ENCODE measurements around the gene CSF3R. TPM values are rescaled to one million over a fixed set of nuclear protein-coding genes. Genes with fewer than 3 reads are reported as not detected.

CSF3R gene
- total RNA-seq, result 2.5 to 4.0 TPM (median 2.8 TPM) in 3 replicates

- no peak for DNase-seq (ENCODE audit: low spot score in 2 of 2, unreplicated experiment in 2 of 2)
Measured at GRCh38 chr1:36482724-36483388, at the start of gene CSF3R. CSF3R (minus strand) TSS chr1:36482913; CDS start chr1:36479496, 3,417 bp downstream.

GRCh38 chr1:36531833-36532232, 49.1 kb upstream of the CSF3R start:
- no peak for TF ChIP-seq CTCF (IDR thresholded peaks at IDR 0.05; ENCODE audit: unreplicated experiment)
- H3K27ac Mint-ChIP-seq, result no peak overlapping the region

More at GRCh38 chr1:36482724-36483388, at the start of gene CSF3R:
- H3K4me3 Mint-ChIP-seq, result peak within 1 kb of the TSS; percentile 38
- no peaks in the 10 kb centered on the region for H3K9me3 Mint-ChIP-seq
- H3K27ac Mint-ChIP-seq, result peak within 1 kb of the TSS; percentile 36
- TF ChIP-seq CTCF (IDR thresholded peaks at IDR 0.05; ENCODE audit: unreplicated experiment), result no peak
- H3K36me3 Mint-ChIP-seq, result no peaks in the 10 kb centered on the region
- peaks cover 11% of the 10 kb centered on the region for H3K4me1 Mint-ChIP-seq
- H3K27me3 Mint-ChIP-seq (ENCODE audit: low read depth), result no peaks in the 10 kb centered on the region

GRCh38 chr1:36530791-36531190, 48.1 kb upstream of the CSF3R start:
- no peak for DNase-seq (ENCODE audit: low spot score in 2 of 2, unreplicated experiment in 2 of 2)
- no peak overlapping the region for H3K4me3 Mint-ChIP-seq
- no peaks in the 10 kb centered on the region for H3K36me3 Mint-ChIP-seq
- H3K9me3 Mint-ChIP-seq, result peaks cover 6% of the 10 kb centered on the region
- TF ChIP-seq CTCF (IDR thresholded peaks at IDR 0.05; ENCODE audit: unreplicated experiment), result no peak
- no peak overlapping the region for H3K27ac Mint-ChIP-seq
- no peaks in the 10 kb centered on the region for H3K4me1 Mint-ChIP-seq
- peaks cover 44% of the 10 kb centered on the region for H3K27me3 Mint-ChIP-seq (ENCODE audit: low read depth)

More at GRCh38 chr1:36531833-36532232, 49.1 kb upstream of the CSF3R start:
- DNase-seq (ENCODE audit: low spot score in 2 of 2, unreplicated experiment in 2 of 2), result no peak
- H3K27me3 Mint-ChIP-seq (ENCODE audit: low read depth), result peaks cover 54% of the 10 kb centered on the region
- no peaks in the 10 kb centered on the region for H3K4me1 Mint-ChIP-seq
- no peak overlapping the region for H3K4me3 Mint-ChIP-seq
- H3K36me3 Mint-ChIP-seq, result no peaks in the 10 kb centered on the region
- peaks cover 6% of the 10 kb centered on the region for H3K9me3 Mint-ChIP-seq

- no peaks in the 10 kb centered on the region for H3K36me3 Mint-ChIP-seq
- H3K27me3 Mint-ChIP-seq (ENCODE audit: low read depth), result peaks cover 41% of the 10 kb centered on the region
- TF ChIP-seq CTCF (IDR thresholded peaks at IDR 0.05; ENCODE audit: unreplicated experiment), result no peak
- H3K4me1 Mint-ChIP-seq, result no peaks in the 10 kb centered on the region
- no peak for DNase-seq (ENCODE audit: low spot score in 2 of 2, unreplicated experiment in 2 of 2)
- H3K27ac Mint-ChIP-seq, result no peak overlapping the region
- H3K4me3 Mint-ChIP-seq, result no peak overlapping the region
- peaks cover 6% of the 10 kb centered on the region for H3K9me3 Mint-ChIP-seq
Measured at GRCh38 chr1:36530261-36530660, 47.5 kb upstream of the CSF3R start.

- TF ChIP-seq CTCF (IDR thresholded peaks at IDR 0.05; ENCODE audit: unreplicated experiment), result no peak
- Mint-ChIP-seq H3K27me3 (ENCODE audit: low read depth) (peaks cover 37% of the 10 kb centered on the region), H3K9me3 (peaks cover 6% of the 10 kb centered on the region), H3K36me3 (no peaks in the 10 kb centered on the region), H3K4me1 (no peaks in the 10 kb centered on the region), H3K27ac (no peak overlapping the region), H3K4me3 (no peak overlapping the region)
- DNase-seq (ENCODE audit: low spot score in 2 of 2, unreplicated experiment in 2 of 2), result no peak
Measured at GRCh38 chr1:36529769-36530260, 47.1 kb upstream of the CSF3R start.
